ENCODE measurements around the gene SH3PXD2B. TPM values are rescaled to one million over a fixed set of nuclear protein-coding genes. Genes with fewer than 3 reads are reported as not detected.

The SH3PXD2B gene
- total and polyA plus RNA-seq, 10 of the 15 experiments (the other 5 are each of a cell fraction or from before 2014, with no cell fraction given) = 0.05 to 1.6 (median 0.57) TPM

- H3K9ac ChIP-seq (ENCODE audit: control insufficient read depth, insufficient read depth, low read length) = no peak overlapping the region
- no peaks in the 10 kb centered on the region for H3K36me3 ChIP-seq (ENCODE audit: control insufficient read depth in 2 of 2, insufficient read depth in 2 of 2, low read length in 1 of 2)
- no TSS peak for BruUV-seq (replicated peaks)
- FAIRE-seq (no peak), DNase-seq (ENCODE audit: low read depth, low spot score) (no peak), ATAC-seq (no peak)
- TF ChIP-seq RBBP5 (conservative IDR thresholded peaks at IDR 0.05) = no peak
- no peak for TF ChIP-seq SIX5 (IDR thresholded peaks at IDR 0.05; ENCODE audit: low read depth, low read length, severe bottlenecking)
- no peak for TF ChIP-seq ZBTB40 (IDR thresholded peaks at IDR 0.05; ENCODE audit: borderline replicate concordance)
- TF ChIP-seq RELB (IDR thresholded peaks at IDR 0.05; ENCODE audit: low read depth) = no peak
- no peak for TF ChIP-seq ZNF687 (IDR thresholded peaks at IDR 0.05)
- no peak for TF ChIP-seq E2F8 (IDR thresholded peaks at IDR 0.05; ENCODE audit: low read depth, partially characterized antibody)
- no peak overlapping the region for H2AFZ ChIP-seq (ENCODE audit: control insufficient read depth, low read depth, low read length)
- H3K27me3 ChIP-seq (replicated peaks in 1 of 2; ENCODE audit: control insufficient read depth in 2 of 2, insufficient read depth in 2 of 2, low read length in 1 of 2) = no peaks in the 10 kb centered on the region
- POLR2A ChIA-PET = no interaction called here
- CTCF ChIA-PET = no interaction called here
- 59% methylated on average over 5 of the region's 5 CpGs for WGBS (ENCODE audit: insufficient coverage, insufficient replicate concordance, low lambda C conversion rate, missing lambda C conversion rate)
- RAD21 ChIA-PET (ENCODE audit: unreplicated experiment) = no interaction called here
- no peaks in the 10 kb centered on the region for H4K20me1 ChIP-seq (ENCODE audit: control insufficient read depth, insufficient read depth)
- SMC1A ChIA-PET (ENCODE audit: uncharacterized antibody, unreplicated experiment) = interaction anchor here (0.9 kb wide), 1 partner anchor 42 kb away, joined by 3 read pairs; no protein-coding TSS in a partner anchor
- H3K4me2 ChIP-seq (ENCODE audit: control insufficient read depth, insufficient read depth) = no peak overlapping the region
- intact Hi-C loops (cut with micrococcal nuclease; ENCODE audit: unreplicated experiment) (no loop called here), in situ Hi-C loops (cut with MboI) (no loop called here)
- H3K27ac ChIP-seq (ENCODE audit: control insufficient read depth, insufficient read depth) = no peak overlapping the region
- H3K4me3 ChIP-seq = no peak overlapping the region
- no peaks in the 10 kb centered on the region for H3K79me2 ChIP-seq (ENCODE audit: control insufficient read depth, insufficient read depth, low read length)
- H3K9me3 ChIP-seq (replicated peaks; ENCODE audit: control insufficient read depth, insufficient read depth, low read length) = no peaks in the 10 kb centered on the region
- H3K4me1 ChIP-seq (ENCODE audit: control insufficient read depth, insufficient read depth, low read length) = no peaks in the 10 kb centered on the region
These were observed 106.2 kb downstream of the SH3PXD2B start for GRCh38 chr5:172348084-172348483.

Measured in GM12878 (cell line).